HepG2 (cell line): ENCODE results near the gene TCAF1. TPM values are rescaled to one million over a fixed set of nuclear protein-coding genes. Genes with fewer than 3 reads are reported as not detected.

Experiments
- CERS6 ChIP-seq: sonication (generic); formaldehyde crosslinking; IDR thresholded peaks from 2 replicates; pipeline ENCODE4 v1.5.0; 2020; ENCODE audit warnings: missing genetic modification reagents
- CSRNP1 ChIP-seq: sonication (generic); formaldehyde crosslinking; IDR thresholded peaks from 2 replicates; pipeline ENCODE4 v1.8.1; 2023; ENCODE audit warnings: mild to moderate bottlenecking, missing genetic modification reagents
- DRAP1 ChIP-seq: IDR thresholded peaks from 2 replicates; pipeline ENCODE4 v1.6.1; 2016; ENCODE audit warnings: missing genetic modification reagents, missing compliant biosample characterization
- FOSL2 ChIP-seq: sonication (generic); formaldehyde crosslinking; IDR thresholded peaks from 2 replicates; pipeline ENCODE4 v1.4.0; 2020; ENCODE audit warnings: missing genetic modification reagents
- HIVEP1 ChIP-seq: sonication (generic); formaldehyde crosslinking; IDR thresholded peaks from 2 replicates; pipeline ENCODE4 v1.4.0; 2020; ENCODE audit warnings: mild to moderate bottlenecking, missing genetic modification reagents
- HNRNPK ChIP-seq: fragments of 200-400 bp; formaldehyde crosslinking; IDR thresholded peaks from 2 replicates; pipeline ENCODE4 v1.6.1; 2018; ENCODE audit warnings: low read length, low read depth, moderate library complexity, mild to moderate bottlenecking; ENCODE audit not compliant: poor library complexity, severe bottlenecking
- KAT2B ChIP-seq: fragments of 150-350 bp; IDR thresholded peaks from 2 replicates; pipeline ENCODE4 v1.6.1; 2014; ENCODE audit warnings: low read depth, low read length, borderline replicate concordance
- KLF15 ChIP-seq: sonication (generic); formaldehyde crosslinking; IDR thresholded peaks from 2 replicates; pipeline ENCODE4 v1.8.1; 2023; ENCODE audit warnings: borderline replicate concordance, mild to moderate bottlenecking, inconsistent platforms, missing genetic modification reagents, mixed read lengths
- MAFG ChIP-seq: sonication (generic); formaldehyde crosslinking; IDR thresholded peaks from 2 replicates; pipeline ENCODE4 v1.5.1; 2020; ENCODE audit warnings: mild to moderate bottlenecking, missing genetic modification reagents
- MED1 ChIP-seq: sonication (generic); formaldehyde crosslinking; IDR thresholded peaks from 2 replicates; pipeline ENCODE4 v1.4.0; 2020; ENCODE audit warnings: missing genetic modification reagents
- MIXL1 ChIP-seq: IDR thresholded peaks from 2 replicates; pipeline ENCODE4 v1.6.1; 2016
- MYC ChIP-seq: sonication (generic); formaldehyde crosslinking; IDR thresholded peaks from 2 replicates; pipeline ENCODE4 v1.9.0; 2021; ENCODE audit warnings: missing genetic modification reagents, borderline replicate concordance
- NCOR1 ChIP-seq: fragments of 200-600 bp; sonication (generic); IDR thresholded peaks from 2 replicates; pipeline ENCODE4 v1.7.0; 2017; ENCODE audit warnings: antibody characterized with exemption, low read length, borderline replicate concordance
- NONO ChIP-seq, 2 experiments: fragments of 450-650 bp in 1 of 2; sonication (generic) in 1 of 2; formaldehyde crosslinking in 1 of 2; IDR thresholded peaks in 1 of 2; conservative IDR thresholded peaks in 1 of 2; 2 replicates each; pipeline versions ENCODE4 v1.6.1 to v1.8.0; 2017 to 2022; ENCODE audit warnings: mild to moderate bottlenecking in 1 of 2, missing genetic modification reagents in 1 of 2, moderate library complexity in 1 of 2
- PCBP1 ChIP-seq: fragments of 200-400 bp; formaldehyde crosslinking; IDR thresholded peaks from 2 replicates; pipeline ENCODE4 v1.6.1; 2017; ENCODE audit warnings: mild to moderate bottlenecking, low read depth, low read length, borderline replicate concordance
- RAD21 ChIP-seq: fragments of 450-650 bp; formaldehyde crosslinking; IDR thresholded peaks from 2 replicates; pipeline ENCODE4 v1.5.0; 2020; ENCODE audit warnings: mild to moderate bottlenecking
- SIN3B ChIP-seq: fragments of 150-350 bp; IDR thresholded peaks from 2 replicates; pipeline ENCODE4 v1.6.1; 2014; ENCODE audit warnings: low read length
- SKI ChIP-seq: fragments of 450-650 bp; IDR thresholded peaks from one replicate; pipeline ENCODE4 v1.6.1; 2018; ENCODE audit warnings: mild to moderate bottlenecking; ENCODE audit not compliant: partially characterized antibody
- TBX2 ChIP-seq: sonication (generic); formaldehyde crosslinking; IDR thresholded peaks from 2 replicates; pipeline ENCODE4 v1.5.0; 2020; ENCODE audit warnings: missing genetic modification reagents, mild to moderate bottlenecking, borderline replicate concordance
- ZFX ChIP-seq: sonication (generic); formaldehyde crosslinking; IDR thresholded peaks from 2 replicates; pipeline ENCODE4 v1.4.0; 2020; ENCODE audit warnings: mild to moderate bottlenecking, low read depth, missing genetic modification reagents, moderate library complexity
- ZKSCAN8 ChIP-seq: IDR thresholded peaks from 2 replicates; pipeline ENCODE4 v1.6.1; 2016; ENCODE audit warnings: borderline replicate concordance, missing genetic modification reagents, missing compliant biosample characterization
- ZNF460 ChIP-seq: sonication (generic); formaldehyde crosslinking; IDR thresholded peaks from 2 replicates; pipeline ENCODE4 v1.5.1; 2020; ENCODE audit warnings: missing genetic modification reagents, mild to moderate bottlenecking, borderline replicate concordance
- ZNF572 ChIP-seq: sonication (generic); formaldehyde crosslinking; IDR thresholded peaks from 2 replicates; pipeline ENCODE4 v1.5.1; 2020; ENCODE audit warnings: mild to moderate bottlenecking, missing genetic modification reagents
- ZNF597 ChIP-seq: sonication (generic); formaldehyde crosslinking; IDR thresholded peaks from 2 replicates; pipeline ENCODE4 v1.5.0; 2020; ENCODE audit warnings: missing genetic modification reagents
- ZNF615 ChIP-seq: sonication (generic); formaldehyde crosslinking; IDR thresholded peaks from 2 replicates; pipeline ENCODE4 v1.5.0; 2020; ENCODE audit warnings: mild to moderate bottlenecking, missing genetic modification reagents, borderline replicate concordance
- ZNF75D ChIP-seq: sonication (generic); formaldehyde crosslinking; IDR thresholded peaks from 2 replicates; pipeline ENCODE4 v1.8.1; 2023; ENCODE audit warnings: missing genetic modification reagents, mild to moderate bottlenecking, borderline replicate concordance
- ZNF891 ChIP-seq: sonication (generic); formaldehyde crosslinking; IDR thresholded peaks from 2 replicates; pipeline ENCODE4 v1.5.0; 2020; ENCODE audit warnings: mild to moderate bottlenecking, missing genetic modification reagents
- ZSCAN12 ChIP-seq: sonication (generic); formaldehyde crosslinking; IDR thresholded peaks from 2 replicates; pipeline ENCODE4 v1.9.0; 2021; ENCODE audit warnings: mild to moderate bottlenecking, missing genetic modification reagents
- polyA plus RNA-seq, 8 experiments: library from polyadenylated mRNA; depleted of rRNA in 3 of 8; stranded (reverse) in 7 of 8; unstranded in 1 of 8; fragments of >200 nt; fragmentation: Illumina TruSeq in 4 of 8; extraction: Trizol in 4 of 8; gene quantifications; 2 replicates each; pipeline versions ENCODE4 v1.2.1 to v1.2.3, GENCODE V29; 2011 to 2016; ENCODE audit warnings: low read depth in 4 of 8, missing spikeins in 1 of 8, mixed read lengths in 1 of 8; ENCODE audit not compliant: insufficient read depth in 1 of 8
- total RNA-seq, 5 experiments: library from RNA; depleted of rRNA; stranded (reverse); fragments of >200 nt; fragmentation: Illumina TruSeq; extraction: Trizol; gene quantifications; 2 replicates each; pipeline ENCODE4 v1.2.3, GENCODE V29; 2016; ENCODE audit warnings: low read depth in 1 of 5

Gene TCAF1
- total and polyA plus RNA-seq, 2 of the 13 experiments (the other 11 are each of a cell fraction or from before 2014, with no cell fraction given): 36.2 to 101 TPM

DNA sequence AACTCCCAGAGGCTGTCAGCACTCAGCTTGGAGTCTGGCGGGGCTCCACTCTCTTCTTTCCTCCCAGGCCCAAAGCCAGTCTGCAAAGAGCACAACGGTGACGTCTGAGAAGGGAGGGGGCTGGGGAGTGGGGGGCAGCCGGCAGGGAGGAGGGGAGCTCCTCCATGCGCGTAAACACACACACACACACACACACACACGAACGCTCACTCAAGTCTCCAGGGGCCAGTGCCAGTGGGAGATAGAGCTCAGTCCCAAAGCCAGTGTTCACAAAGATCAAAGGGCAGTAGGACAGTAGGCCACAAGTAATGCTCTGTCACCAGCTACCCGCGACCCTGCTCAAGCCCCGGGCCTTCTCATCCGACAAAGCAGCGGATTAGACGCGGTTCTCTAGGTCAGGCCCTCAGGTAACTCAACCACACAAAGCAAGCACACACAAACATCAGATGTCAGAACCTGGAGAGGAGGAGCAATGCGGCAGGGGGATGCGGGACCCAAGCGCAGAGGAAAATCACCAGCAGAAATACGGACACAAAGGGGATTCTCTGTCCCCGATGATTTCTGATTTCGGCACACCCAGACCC lies 19.9 kb downstream of the TCAF1 start (continued):
- TF ChIP-seq CERS6 (CRISPR knock-in tag) (no peak), HNRNPK (no peak), MIXL1 (CRISPR knock-in tag) (no peak), TBX2 (peak; percentile 56), ZSCAN12 (no peak), SIN3B (no peak), KLF15 (no peak), MED1 (CRISPR knock-in tag) (peak; percentile 41), MAFG (CRISPR knock-in tag) (no peak), RAD21 (peak; percentile 11; the same call in 1 of the 2 replicates), FOSL2 (CRISPR knock-in tag) (peak; percentile 54), MYC (0 out of 2 replicates have a peak, but pooled peaks have one; percentile 37), CSRNP1 (CRISPR knock-in tag) (no peak), NONO (IDR thresholded peaks at IDR 0.05) (no peak), NONO (CRISPR knock-in tag; conservative IDR thresholded peaks at IDR 0.05) (peak; percentile 49), ZNF597 (CRISPR knock-in tag) (no peak), HIVEP1 (CRISPR knock-in tag) (no peak), PCBP1 (no peak), KAT2B (no peak), ZNF891 (CRISPR knock-in tag) (peak; percentile 76), SKI (peak; percentile 58), ZFX (peak; percentile 92), DRAP1 (no peak), NCOR1 (peak; percentile 29; the same call in 1 of the 2 replicates), ZNF75D (no peak), ZNF615 (CRISPR knock-in tag) (no peak), ZNF460 (CRISPR knock-in tag) (no peak), ZNF572 (CRISPR knock-in tag) (no peak; the same call in 1 of the 2 replicates), ZKSCAN8 (CRISPR knock-in tag) (0 out of 2 replicates have a peak, but pooled peaks have one; percentile 21)
